Smooth muscle cell (in vitro differentiated cells): ENCODE measurements around the gene OGN. TPM values are rescaled to one million over a fixed set of nuclear protein-coding genes. Genes with fewer than 3 reads are reported as not detected.
A peak's percentile ranks its signal among the peaks of the same experiment; 100 is the strongest.

Experiments
- DNase-seq: peaks from one replicate; lab custom pipeline; 2025; ENCODE audit not compliant: unreplicated experiment; lab: John Stamatoyannopoulos, UW
- H2AFZ ChIP-seq: fragments of 200-600 bp; sonication (generic); 2 replicates; pipeline ENCODE4 v1.6.0; 2016; ENCODE audit warnings: antibody characterized with exemption, low read depth, mild to moderate bottlenecking
- H3F3A ChIP-seq: fragments of 200-600 bp; sonication (generic); 2 replicates; pipeline ENCODE4 v1.6.0; 2017; ENCODE audit warnings: antibody characterized with exemption, low read depth
- H3K27ac ChIP-seq: fragments of 200-600 bp; sonication (generic); 2 replicates; pipeline ENCODE4 v1.5.1; 2016; ENCODE audit warnings: low read depth, mild to moderate bottlenecking
- H3K27me3 ChIP-seq: fragments of 200-600 bp; sonication (generic); 2 replicates; pipeline ENCODE4 v1.6.1; 2016; ENCODE audit warnings: low read depth, mild to moderate bottlenecking
- H3K36me3 ChIP-seq: fragments of 200-600 bp; sonication (generic); 2 replicates; pipeline ENCODE4 v1.5.1; 2016; ENCODE audit warnings: low read depth
- H3K4me1 ChIP-seq: fragments of 200-600 bp; sonication (generic); 2 replicates; pipeline ENCODE4 v1.5.1; 2016; ENCODE audit warnings: low read depth
- H3K4me2 ChIP-seq: fragments of 200-600 bp; sonication (generic); 2 replicates; pipeline ENCODE4 v1.6.0; 2016; ENCODE audit warnings: mild to moderate bottlenecking
- H3K4me3 ChIP-seq: fragments of 200-600 bp; sonication (generic); 2 replicates; pipeline ENCODE4 v1.5.1; 2016; ENCODE audit warnings: mild to moderate bottlenecking
- H3K79me2 ChIP-seq: fragments of 200-600 bp; sonication (generic); 2 replicates; pipeline ENCODE4 v1.6.0; 2016; ENCODE audit warnings: low read depth, mild to moderate bottlenecking
- H3K9ac ChIP-seq: fragments of 200-600 bp; sonication (generic); 2 replicates; pipeline ENCODE4 v1.6.0; 2016; ENCODE audit warnings: low read depth
- H3K9me3 ChIP-seq: fragments of 200-600 bp; sonication (generic); replicated peaks from 2 replicates; pipeline ENCODE4 v1.5.1; 2016; ENCODE audit warnings: low read depth
- H4K20me1 ChIP-seq: fragments of 200-600 bp; sonication (generic); 2 replicates; pipeline ENCODE4 v1.6.0; 2016; ENCODE audit warnings: low read depth
- WGBS: methylation state at CpG from one replicate; pipeline ENCODE4 v1.1.7; 2016; ENCODE audit warnings: low lambda C conversion rate; 5-methylcytosine and 5-hydroxymethylcytosine counted together
- polyA plus RNA-seq: library from polyadenylated mRNA; unstranded; fragments of >200 nt; fragmentation: Nextera tagmentation; extraction: Ambion mirVana; gene quantifications from 2 replicates; pipeline ENCODE4 v1.2.1, GENCODE V29; 2016
- total RNA-seq: library from RNA; depleted of rRNA; stranded (reverse); fragments of >200 nt; gene quantifications from 2 replicates; pipeline ENCODE4 v1.2.3, GENCODE V29; 2014
- TF ChIP-seq, protein P1 (sequence below): fragments of 200-600 bp; sonication (generic); IDR thresholded peaks from 2 replicates; pipeline ENCODE4 v1.5.1; 2017; ENCODE audit warnings: borderline replicate concordance, mild to moderate bottlenecking, antibody characterized with exemption; ENCODE audit not compliant: insufficient read depth, poor library complexity, severe bottlenecking

OGN gene
- total and polyA plus RNA-seq, 2 experiments from 2014 or later, result 27.4 to 27.8 TPM

DNA sequence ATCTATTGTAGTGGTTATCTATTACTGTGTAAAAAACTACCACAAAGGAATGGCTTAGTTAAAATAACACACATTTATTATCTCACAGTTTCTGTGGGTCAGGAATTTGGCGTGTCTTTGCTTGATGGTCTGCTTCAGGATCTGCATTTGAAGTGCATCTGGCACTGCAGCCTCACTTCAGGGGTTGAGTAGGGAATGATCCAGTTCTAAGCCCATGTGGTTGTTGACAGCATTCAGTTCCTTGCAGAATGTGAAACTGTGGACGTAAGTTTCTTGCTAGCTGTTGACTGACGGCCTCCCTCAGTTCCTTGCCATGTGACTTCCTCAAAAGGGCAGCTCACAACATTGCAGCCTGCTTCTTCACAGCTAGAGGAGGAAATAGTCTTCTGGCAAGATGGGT, 2.1 kb upstream of the OGN start:
- Histone ChIP-seq H3K79me2 (no peaks in the 10 kb centered on the region), H3K27me3 (no peaks in the 10 kb centered on the region), H3K4me1 (no peaks in the 10 kb centered on the region), H3K27ac (peak overlapping the region; percentile 50), H3K4me3 (no peak overlapping the region), H2AFZ (peak overlapping the region; percentile 16), H3K9ac (no peak overlapping the region), H3K4me2 (peak overlapping the region; percentile 50), H4K20me1 (no peaks in the 10 kb centered on the region), H3K36me3 (no peaks in the 10 kb centered on the region), H3K9me3 (no peaks in the 10 kb centered on the region), H3F3A (no peaks in the 10 kb centered on the region)
- TF ChIP-seq, protein P1, sequence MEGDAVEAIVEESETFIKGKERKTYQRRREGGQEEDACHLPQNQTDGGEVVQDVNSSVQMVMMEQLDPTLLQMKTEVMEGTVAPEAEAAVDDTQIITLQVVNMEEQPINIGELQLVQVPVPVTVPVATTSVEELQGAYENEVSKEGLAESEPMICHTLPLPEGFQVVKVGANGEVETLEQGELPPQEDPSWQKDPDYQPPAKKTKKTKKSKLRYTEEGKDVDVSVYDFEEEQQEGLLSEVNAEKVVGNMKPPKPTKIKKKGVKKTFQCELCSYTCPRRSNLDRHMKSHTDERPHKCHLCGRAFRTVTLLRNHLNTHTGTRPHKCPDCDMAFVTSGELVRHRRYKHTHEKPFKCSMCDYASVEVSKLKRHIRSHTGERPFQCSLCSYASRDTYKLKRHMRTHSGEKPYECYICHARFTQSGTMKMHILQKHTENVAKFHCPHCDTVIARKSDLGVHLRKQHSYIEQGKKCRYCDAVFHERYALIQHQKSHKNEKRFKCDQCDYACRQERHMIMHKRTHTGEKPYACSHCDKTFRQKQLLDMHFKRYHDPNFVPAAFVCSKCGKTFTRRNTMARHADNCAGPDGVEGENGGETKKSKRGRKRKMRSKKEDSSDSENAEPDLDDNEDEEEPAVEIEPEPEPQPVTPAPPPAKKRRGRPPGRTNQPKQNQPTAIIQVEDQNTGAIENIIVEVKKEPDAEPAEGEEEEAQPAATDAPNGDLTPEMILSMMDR, result no peak
- WGBS, result 12% methylated on average over 3 of the region's 3 CpGs
- no peak for DNase-seq

DNA sequence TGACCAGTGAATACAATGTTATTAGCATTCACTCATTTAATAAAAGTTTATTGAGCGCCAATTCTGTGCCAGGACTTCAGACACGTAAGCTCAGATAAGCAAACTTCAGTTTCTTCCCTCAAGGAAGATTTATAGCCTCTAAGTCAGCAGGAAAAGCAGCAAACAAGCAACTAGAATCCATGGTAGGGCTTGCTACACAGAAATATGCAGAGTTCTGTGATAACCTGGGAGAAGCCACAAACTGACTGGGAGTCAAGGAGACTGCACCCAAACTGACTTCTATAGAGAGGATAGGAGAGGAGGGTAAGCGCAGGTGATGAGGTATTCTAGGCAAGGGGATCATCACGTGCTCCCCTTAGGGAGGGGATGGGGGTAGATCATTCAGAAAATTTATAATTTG, 1.4 kb upstream of the OGN start:
- peak overlapping the region; percentile 50 for H3K27ac ChIP-seq
- H3K9ac ChIP-seq, result no peak overlapping the region
- peak overlapping the region; percentile 23 for H2AFZ ChIP-seq
- no peaks in the 10 kb centered on the region for H3F3A ChIP-seq
- no peak overlapping the region for H3K4me3 ChIP-seq
- H3K9me3 ChIP-seq, result no peaks in the 10 kb centered on the region
- DNase-seq, result no peak
- TF ChIP-seq, protein P1, result no peak
- H3K79me2 ChIP-seq, result no peaks in the 10 kb centered on the region
- no peaks in the 10 kb centered on the region for H3K36me3 ChIP-seq
- WGBS, result 55% methylated on average over 4 of the region's 4 CpGs
- no peaks in the 10 kb centered on the region for H4K20me1 ChIP-seq
- H3K27me3 ChIP-seq, result no peaks in the 10 kb centered on the region
- H3K4me2 ChIP-seq, result peak overlapping the region; percentile 50
- no peaks in the 10 kb centered on the region for H3K4me1 ChIP-seq

DNA sequence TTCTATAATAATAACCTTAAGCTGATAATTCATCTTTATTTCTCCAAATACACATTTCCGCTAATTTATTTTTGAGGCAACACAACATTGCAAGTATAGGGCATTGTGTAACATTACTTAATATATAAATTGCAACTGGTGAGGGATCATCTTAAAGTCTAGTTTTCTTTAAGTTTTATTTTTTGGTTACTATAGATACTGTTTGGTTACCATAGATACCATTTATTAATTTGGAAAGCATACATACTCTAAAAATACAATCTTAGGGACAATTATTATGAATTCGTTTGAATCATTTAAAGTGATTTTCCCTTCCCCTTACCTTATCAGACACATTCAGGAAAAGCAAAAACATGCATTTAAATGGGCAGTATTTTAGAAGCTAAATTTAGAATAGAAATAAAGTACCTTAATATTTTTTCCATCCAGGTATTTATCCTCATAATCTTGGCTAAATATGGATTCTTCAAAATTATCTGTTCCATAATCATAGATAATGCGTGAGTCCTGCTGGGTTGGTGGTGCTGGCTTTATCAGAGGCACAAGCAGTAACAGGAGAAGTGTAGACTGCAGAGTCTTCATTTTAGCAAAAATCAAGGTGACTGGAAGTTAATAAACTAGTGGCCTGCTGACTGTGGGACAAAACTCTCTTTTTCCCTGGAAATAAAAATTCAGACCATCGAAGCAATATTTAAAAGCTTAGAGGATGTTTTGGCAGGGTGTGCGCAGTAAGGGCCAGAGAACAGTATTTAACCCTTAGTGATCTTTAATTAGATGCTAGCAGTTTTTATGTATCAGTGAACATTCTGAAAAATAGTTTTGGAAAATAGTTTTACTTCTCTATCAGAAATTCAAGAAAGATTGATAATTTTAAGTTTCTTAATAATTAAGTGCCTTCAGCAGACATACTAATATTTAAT, 1.3 kb downstream of the OGN start:
- 82% methylated on average over 5 of the region's 5 CpGs for WGBS
- TF ChIP-seq, protein P1, result no peak

DNA sequence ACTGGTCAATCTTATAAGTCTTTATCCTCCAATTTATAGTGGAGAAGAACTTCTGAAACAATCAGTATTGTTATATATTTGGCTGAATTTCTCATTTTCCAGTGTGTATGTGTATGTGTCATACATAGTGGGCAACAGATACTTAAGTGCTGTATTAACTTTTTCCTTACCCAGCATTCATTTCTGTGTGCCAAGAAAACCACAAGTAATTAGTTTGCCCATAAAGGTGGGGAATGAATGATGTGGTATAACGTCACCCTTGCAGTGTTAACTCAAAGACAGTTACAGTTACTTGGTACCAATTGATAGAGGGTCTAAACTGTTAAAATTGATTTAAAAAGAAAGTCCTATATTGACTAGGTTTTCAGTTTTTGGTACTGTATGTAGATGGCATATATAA, 2.0 kb downstream of the OGN start:
- no peak for DNase-seq

More for the DNA sequence above, 1.3 kb downstream of the OGN start:
- Histone ChIP-seq H3K36me3 (no peaks in the 10 kb centered on the region), H3K4me3 (peak overlapping the region; percentile 17), H3K4me2 (peak overlapping the region; percentile 62), H3K9ac (peak overlapping the region; percentile 44), H3K9me3 (no peaks in the 10 kb centered on the region), H3K4me1 (no peaks in the 10 kb centered on the region), H3K27me3 (no peaks in the 10 kb centered on the region), H3F3A (no peaks in the 10 kb centered on the region), H3K79me2 (no peaks in the 10 kb centered on the region), H2AFZ (no peak overlapping the region), H4K20me1 (no peaks in the 10 kb centered on the region), H3K27ac (peak overlapping the region; percentile 50)
- DNase-seq, result no peak

More for the DNA sequence above, 2.0 kb downstream of the OGN start:
- Histone ChIP-seq H3K27me3 (no peaks in the 10 kb centered on the region), H3K27ac (peak overlapping the region; percentile 50), H3K9ac (peak overlapping the region; percentile 13), H3K4me2 (peak overlapping the region; percentile 62), H3K36me3 (no peaks in the 10 kb centered on the region), H4K20me1 (no peaks in the 10 kb centered on the region), H3K9me3 (no peaks in the 10 kb centered on the region), H3F3A (no peaks in the 10 kb centered on the region), H3K4me3 (peak overlapping the region; percentile 17), H2AFZ (no peak overlapping the region), H3K4me1 (no peaks in the 10 kb centered on the region), H3K79me2 (no peaks in the 10 kb centered on the region)
- 59% methylated on average over 1 of the region's 1 CpG for WGBS
- TF ChIP-seq, protein P1, result no peak
